MCF 10A (cell line): ENCODE data around the gene NUP50. TPM values are rescaled to one million over a fixed set of nuclear protein-coding genes. Genes with fewer than 3 reads are reported as not detected.

ENCODE experiments used
- BruUV-seq: library from RNA; stranded (reverse); fragments of 400-500 nt; replicated peaks from 2 replicates; lab custom pipeline; 2021; lab: Mats Ljungman, UMichigan
- CTCF ChIA-PET: fragments of 300-600 bp; sonication (Branson Sonifier 250); formaldehyde crosslinking; extraction: SDS; loops from one replicate; lab custom pipeline; 2021; ENCODE audit warnings: antibody characterized with exemption, inconsistent platforms; lab: Yijun Ruan, JAX
- POLR2A ChIA-PET: fragments of 300-600, 350-650 bp; sonication (Branson Sonifier 250); formaldehyde crosslinking; extraction: SDS; loops from one replicate; lab custom pipeline; 2020; ENCODE audit warnings: antibody characterized with exemption, inconsistent platforms; lab: Yijun Ruan, JAX
- DNase-seq: peaks from one replicate; pipeline ENCODE4 v3.0.0-alpha.2; 2018; ENCODE audit not compliant: unreplicated experiment
- H3K27ac Mint-ChIP-seq: one replicate; pipeline ENCODE4 v1.8.0; 2022; ENCODE audit warnings: mild to moderate bottlenecking, low read depth, mixed read lengths; ENCODE audit not compliant: unreplicated experiment
- H3K27me3 Mint-ChIP-seq: one replicate; pipeline ENCODE4 v1.8.0; 2022; ENCODE audit warnings: mixed read lengths; ENCODE audit not compliant: insufficient read depth, unreplicated experiment
- H3K36me3 Mint-ChIP-seq: one replicate; pipeline ENCODE4 v1.8.0; 2022; ENCODE audit warnings: mild to moderate bottlenecking, moderate library complexity, mixed read lengths; ENCODE audit not compliant: insufficient read depth, unreplicated experiment
- H3K4me1 Mint-ChIP-seq: one replicate; pipeline ENCODE4 v1.8.0; 2022; ENCODE audit warnings: mixed read lengths; ENCODE audit not compliant: insufficient read depth, unreplicated experiment
- H3K4me3 Mint-ChIP-seq: one replicate; pipeline ENCODE4 v1.8.0; 2022; ENCODE audit warnings: mild to moderate bottlenecking, moderate library complexity, mixed read lengths; ENCODE audit not compliant: unreplicated experiment
- H3K9me3 Mint-ChIP-seq: one replicate; pipeline ENCODE4 v1.8.0; 2022; ENCODE audit warnings: mixed read lengths; ENCODE audit not compliant: unreplicated experiment
- CTCF ChIP-seq: fragments of 200-600 bp; IDR thresholded peaks from one replicate; pipeline ENCODE4 v1.8.0; 2022; ENCODE audit warnings: antibody characterized with exemption, mild to moderate bottlenecking; ENCODE audit not compliant: unreplicated experiment
- intact Hi-C: fragments of 100-400 bp; cut with micrococcal nuclease; formaldehyde crosslinking; loops from 2 replicates; pipeline ENCODE4 v1.14.1; 2022
- total RNA-seq: library from RNA; stranded (reverse); gene quantifications from 2 replicates; pipeline ENCODE4 v1.2.3, GENCODE V29; 2022

The NUP50 gene
- total RNA-seq, 1 experiment from 2014 or later, result 70.3 TPM

- Mint-ChIP-seq H3K36me3 (peaks cover 75% of the 10 kb centered on the region), H3K27ac (no peak overlapping the region), H3K27me3 (no peaks in the 10 kb centered on the region), H3K4me1 (no peaks in the 10 kb centered on the region), H3K9me3 (no peaks in the 10 kb centered on the region), H3K4me3 (no peak overlapping the region)
- POLR2A ChIA-PET, result interaction anchor here (0.9 to 1.4 kb wide), 3 partner anchors 10 to 12 kb away, joined by 3 to 4 read pairs (median 3); no protein-coding TSS in a partner anchor
- TF ChIP-seq CTCF, result no peak
- DNase-seq, result no peak
- BruUV-seq, result no TSS peak
- CTCF ChIA-PET, result no interaction called here
- intact Hi-C loops, result no loop called here
Observed at GRCh38 chr22:45179276-45180049, 15.7 kb downstream of the NUP50 start.

GRCh38 chr22:45180146-45180679, 16.5 kb downstream of the NUP50 start:
- Mint-ChIP-seq H3K4me3 (no peak overlapping the region), H3K36me3 (peaks cover 75% of the 10 kb centered on the region), H3K27me3 (no peaks in the 10 kb centered on the region), H3K4me1 (no peaks in the 10 kb centered on the region), H3K27ac (no peak overlapping the region), H3K9me3 (no peaks in the 10 kb centered on the region)
- ChIA-PET CTCF (no interaction called here), POLR2A (interaction anchor here (1.4 kb wide), 1 partner anchor 11 kb away, joined by 4 read pairs; no protein-coding TSS in a partner anchor)
- no peak for TF ChIP-seq CTCF
- peak; percentile 37 for DNase-seq
- intact Hi-C loops, result no loop called here
- BruUV-seq, result no TSS peak

- H3K27ac Mint-ChIP-seq, result no peak overlapping the region
- peaks cover 6% of the 10 kb centered on the region for H3K4me1 Mint-ChIP-seq
- no peaks in the 10 kb centered on the region for H3K27me3 Mint-ChIP-seq
- ChIA-PET CTCF (no interaction called here), POLR2A (interaction anchor here (1.6 kb wide), 1 partner anchor 22 kb away, joined by 3 read pairs; no protein-coding TSS in a partner anchor)
- H3K9me3 Mint-ChIP-seq, result no peaks in the 10 kb centered on the region
- intact Hi-C loops, result no loop called here
- H3K36me3 Mint-ChIP-seq, result peaks cover 75% of the 10 kb centered on the region
- TF ChIP-seq CTCF, result no peak
- no TSS peak for BruUV-seq
- no peak for DNase-seq
- H3K4me3 Mint-ChIP-seq, result no peak overlapping the region
Observed at GRCh38 chr22:45181240-45181639, 17.5 kb downstream of the NUP50 start.

GRCh38 chr22:45181766-45182165, 18.0 kb downstream of the NUP50 start:
- no peaks in the 10 kb centered on the region for H3K9me3 Mint-ChIP-seq
- POLR2A ChIA-PET, result interaction anchor here (1.6 kb wide), 1 partner anchor 22 kb away, joined by 3 read pairs; no protein-coding TSS in a partner anchor
- H3K36me3 Mint-ChIP-seq, result peaks cover 71% of the 10 kb centered on the region
- no peak for TF ChIP-seq CTCF
- CTCF ChIA-PET, result no interaction called here
- intact Hi-C loops, result no loop called here
- H3K27me3 Mint-ChIP-seq, result no peaks in the 10 kb centered on the region
- H3K4me3 Mint-ChIP-seq, result no peak overlapping the region
- BruUV-seq, result no TSS peak
- peaks cover 6% of the 10 kb centered on the region for H3K4me1 Mint-ChIP-seq
- no peak for DNase-seq
- H3K27ac Mint-ChIP-seq, result no peak overlapping the region
